ENCODE data around the gene TNP1. TPM values are rescaled to one million over a fixed set of nuclear protein-coding genes. Genes with fewer than 3 reads are reported as not detected.

TNP1 gene
- total RNA-seq, 2 donors from 2014 or later: 251 TPM; not detected in 1

- TF ChIP-seq POLR2AphosphoS5 (IDR thresholded peaks at IDR 0.05) (no peak), POLR2A (IDR thresholded peaks at IDR 0.05) (no peak), CTCF (IDR thresholded peaks at IDR 0.05) (no peak)
- Histone ChIP-seq H3K27ac (no peak overlapping the region), H3K4me1 (replicated peaks) (no peaks in the 10 kb centered on the region), H3K27me3 (replicated peaks; ENCODE audit: insufficient read depth) (no peaks in the 10 kb centered on the region), H3K36me3 (no peaks in the 10 kb centered on the region), H3K9me3 (no peaks in the 10 kb centered on the region), H3K4me3 (no peak overlapping the region)
- intact Hi-C loops (cut with DNase I): no loop called here
- 89% methylated on average over 2 of the region's 2 CpGs for WGBS
- DNase-seq (ENCODE audit: low spot score): no peak
Observed at GRCh38 chr2:216901273-216901672, 41.4 kb upstream of the TNP1 start.

- intact Hi-C loops (cut with DNase I): no loop called here
Observed at GRCh38 chr2:216900406-216900805, 40.5 kb upstream of the TNP1 start.

GRCh38 chr2:216897561-216898203 lies 37.8 kb upstream of the TNP1 start:
- DNase-seq (ENCODE audit: low spot score): no peak
- no peak overlapping the region for H3K4me3 ChIP-seq
- no peaks in the 10 kb centered on the region for H3K27me3 ChIP-seq (replicated peaks; ENCODE audit: insufficient read depth)
- H3K4me1 ChIP-seq (replicated peaks): no peaks in the 10 kb centered on the region
- no peak overlapping the region for H3K27ac ChIP-seq
- WGBS: 84% methylated on average over 2 of the region's 2 CpGs
- TF ChIP-seq CTCF (IDR thresholded peaks at IDR 0.05) (no peak), POLR2A (IDR thresholded peaks at IDR 0.05) (no peak), POLR2AphosphoS5 (IDR thresholded peaks at IDR 0.05) (no peak)
- intact Hi-C loops (cut with DNase I): no loop called here
- H3K9me3 ChIP-seq: no peaks in the 10 kb centered on the region
- no peaks in the 10 kb centered on the region for H3K36me3 ChIP-seq

More at GRCh38 chr2:216900406-216900805, 40.5 kb upstream of the TNP1 start:
- Histone ChIP-seq H3K27ac (no peak overlapping the region), H3K4me3 (no peak overlapping the region), H3K4me1 (replicated peaks) (no peaks in the 10 kb centered on the region), H3K9me3 (no peaks in the 10 kb centered on the region), H3K36me3 (no peaks in the 10 kb centered on the region), H3K27me3 (replicated peaks; ENCODE audit: insufficient read depth) (no peaks in the 10 kb centered on the region)
- TF ChIP-seq POLR2AphosphoS5 (IDR thresholded peaks at IDR 0.05): no peak
- no peak for TF ChIP-seq POLR2A (IDR thresholded peaks at IDR 0.05)
- no peak for TF ChIP-seq CTCF (IDR thresholded peaks at IDR 0.05)
- no peak for DNase-seq (ENCODE audit: low spot score)

GRCh38 chr2:216890138-216890537 lies 30.3 kb upstream of the TNP1 start:
- intact Hi-C loops (cut with DNase I): no loop called here
- Histone ChIP-seq H3K4me3 (no peak overlapping the region), H3K9me3 (no peaks in the 10 kb centered on the region), H3K36me3 (no peaks in the 10 kb centered on the region), H3K27me3 (replicated peaks; ENCODE audit: insufficient read depth) (no peaks in the 10 kb centered on the region), H3K27ac (no peak overlapping the region), H3K4me1 (replicated peaks) (no peaks in the 10 kb centered on the region)
- DNase-seq (ENCODE audit: low spot score): no peak
- WGBS: 95% methylated on average over 2 of the region's 2 CpGs
- TF ChIP-seq CTCF (IDR thresholded peaks at IDR 0.05) (no peak), POLR2AphosphoS5 (IDR thresholded peaks at IDR 0.05) (no peak), POLR2A (IDR thresholded peaks at IDR 0.05) (no peak)

GRCh38 chr2:216888887-216889622 lies 29.2 kb upstream of the TNP1 start:
- H3K36me3 ChIP-seq: no peaks in the 10 kb centered on the region
- TF ChIP-seq POLR2A (IDR thresholded peaks at IDR 0.05): no peak
- TF ChIP-seq POLR2AphosphoS5 (IDR thresholded peaks at IDR 0.05): no peak
- no peak for TF ChIP-seq CTCF (IDR thresholded peaks at IDR 0.05)
- 93% methylated on average over 8 of the region's 8 CpGs for WGBS
- no peaks in the 10 kb centered on the region for H3K9me3 ChIP-seq
- intact Hi-C loops (cut with DNase I): no loop called here
- H3K4me3 ChIP-seq: no peak overlapping the region
- no peak for DNase-seq (ENCODE audit: low spot score)
- no peaks in the 10 kb centered on the region for H3K27me3 ChIP-seq (replicated peaks; ENCODE audit: insufficient read depth)
- H3K27ac ChIP-seq: no peak overlapping the region
- H3K4me1 ChIP-seq (replicated peaks): no peaks in the 10 kb centered on the region
